Smooth muscle cell of bladder (primary cell): ENCODE measurements around the gene TXNDC5. TPM values are rescaled to one million over a fixed set of nuclear protein-coding genes. Genes with fewer than 3 reads are reported as not detected.

ENCODE experiments used
- total RNA-seq: library from RNA; depleted of rRNA; stranded (reverse); fragments of >200 nt; gene quantifications from 2 replicates; pipeline ENCODE4 v1.2.3, GENCODE V29; 2014

Gene TXNDC5
- total RNA-seq = 737 and 985 TPM in 2 replicates

DNA sequence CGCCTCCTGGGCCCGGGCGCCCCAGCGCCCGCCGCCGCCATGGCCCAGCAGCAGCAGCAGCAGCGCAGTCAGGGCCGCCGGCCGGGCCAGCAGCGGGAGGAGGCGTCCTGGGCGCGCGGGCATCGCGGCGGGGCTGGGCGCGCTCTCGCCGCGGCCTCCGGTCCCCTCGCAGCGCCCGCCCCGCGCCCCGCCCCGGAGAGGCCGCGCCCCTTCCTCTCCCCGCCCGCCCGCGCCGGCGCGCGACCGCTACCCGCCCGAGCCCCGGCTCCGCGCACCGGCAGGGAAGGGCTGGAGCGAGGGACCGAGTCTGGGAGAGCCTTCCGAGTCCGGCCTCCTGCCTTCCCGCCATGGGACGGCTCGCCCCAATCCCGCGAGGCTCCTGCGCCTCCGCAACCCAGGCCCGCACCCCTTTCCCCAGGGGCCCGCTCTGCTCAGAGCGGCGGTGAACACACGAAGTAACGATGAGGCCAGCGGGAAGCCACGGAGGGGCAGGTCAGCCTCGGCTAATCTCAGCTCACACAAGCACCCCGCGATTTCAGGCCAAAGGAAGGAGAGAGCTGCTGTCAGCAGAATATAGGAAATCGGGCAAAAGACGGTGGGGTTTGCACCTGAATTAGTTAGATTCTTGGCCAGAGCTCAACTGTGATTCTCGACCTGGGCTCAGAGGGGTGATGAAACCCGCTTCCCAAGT lies at the start of gene TXNDC5:
Gene TXNDC5 (minus strand): TSS at position 135 of the 691 bp plus-strand sequence. CDS start 12 bp downstream, at position 123.

Other genes with a start within 250 kb of the TXNDC5 start
- gene BMP6, start 184.7 kb downstream of the TXNDC5 start, total RNA-seq = 29.0 and 70.7 TPM in 2 replicates
- 13.2 and 14.6 TPM in 2 replicates for gene BLOC1S5, start 153.6 kb upstream of the TXNDC5 start, total RNA-seq
- gene EEF1E1, start 191.8 kb upstream of the TXNDC5 start, total RNA-seq = 23.0 and 25.8 TPM in 2 replicates